SKM-1 (cell line): Measurements from ENCODE around the gene HMCN1.

Experiments used
- DNase-seq: peaks from one replicate; lab custom pipeline; 2025; ENCODE audit not compliant: unreplicated experiment; lab: John Stamatoyannopoulos, UW

HMCN1 gene

GRCh38 chr1:186066411-186066810, 332.2 kb downstream of the HMCN1 start:
- no peak for DNase-seq

DNA sequence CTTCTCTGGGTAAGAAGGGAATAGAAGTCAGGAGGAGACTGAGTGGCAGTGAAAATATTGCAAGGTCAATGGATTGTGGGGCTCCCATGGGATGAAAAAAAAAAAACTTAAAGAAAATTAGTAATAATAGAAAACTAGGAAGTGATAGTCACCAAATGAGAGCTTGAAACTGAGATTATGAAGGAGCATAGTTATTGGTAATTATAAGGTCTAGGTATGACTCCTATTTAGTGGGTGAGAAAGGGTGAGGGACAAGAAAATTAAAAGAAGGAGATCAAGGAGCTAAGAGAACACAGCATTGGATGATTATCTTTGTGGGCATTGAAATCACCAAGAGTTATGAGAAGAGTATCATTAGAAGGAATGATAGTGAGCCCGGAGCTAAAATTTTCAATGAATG, 339.5 kb downstream of the HMCN1 start:
- DNase-seq: no peak

DNA sequence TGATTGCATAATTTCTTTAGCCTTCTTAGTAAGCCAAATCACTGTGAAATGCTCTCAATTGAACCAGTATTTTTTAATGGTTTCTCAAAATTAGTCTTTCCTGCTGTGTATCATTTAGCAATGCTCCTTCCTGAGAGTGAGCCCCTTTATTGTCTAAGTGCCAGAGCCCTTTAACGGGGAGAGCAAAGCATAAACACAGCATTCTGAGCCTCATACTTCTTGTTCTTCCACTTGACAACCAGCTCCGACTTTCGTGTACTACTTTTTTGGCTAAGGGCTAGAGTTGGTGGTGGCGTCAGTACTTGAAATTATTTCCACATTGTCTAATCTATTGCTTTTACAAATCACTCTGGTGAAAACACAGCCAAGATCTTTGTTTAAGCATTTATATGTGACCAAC, 341.8 kb downstream of the HMCN1 start:
- no peak for DNase-seq

- DNase-seq: no peak
Measured at GRCh38 chr1:186078245-186078644, 344.1 kb downstream of the HMCN1 start.

DNA sequence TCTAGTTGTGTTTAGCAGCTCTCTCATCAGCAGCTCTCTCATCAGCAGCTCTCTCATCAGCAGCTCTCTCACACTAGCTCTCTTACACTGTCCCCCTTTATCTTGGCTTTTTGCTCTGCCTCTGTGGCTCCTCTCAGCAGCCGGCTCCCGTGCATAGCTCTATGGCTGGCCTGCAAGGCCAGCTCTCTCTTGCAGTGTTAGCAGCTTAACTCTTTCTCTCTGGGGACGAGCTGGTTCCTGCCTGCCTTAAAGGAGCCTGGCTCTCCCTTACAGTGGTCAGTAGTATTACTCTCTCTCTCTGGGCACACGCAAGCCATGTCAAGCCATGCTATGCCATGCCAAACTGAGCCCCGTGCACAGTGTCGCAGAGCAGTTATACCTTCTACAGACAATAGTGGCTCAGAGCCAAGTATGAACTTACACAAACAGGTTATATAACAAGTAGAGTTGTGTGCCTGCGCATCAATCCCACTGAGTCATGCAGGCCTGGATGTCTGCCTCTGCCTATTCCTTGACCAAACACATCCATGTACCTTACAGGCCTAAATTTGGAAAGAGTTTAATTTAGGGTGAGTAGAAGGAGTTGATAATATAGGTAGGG, 345.0 kb downstream of the HMCN1 start:
- no peak for DNase-seq

DNA sequence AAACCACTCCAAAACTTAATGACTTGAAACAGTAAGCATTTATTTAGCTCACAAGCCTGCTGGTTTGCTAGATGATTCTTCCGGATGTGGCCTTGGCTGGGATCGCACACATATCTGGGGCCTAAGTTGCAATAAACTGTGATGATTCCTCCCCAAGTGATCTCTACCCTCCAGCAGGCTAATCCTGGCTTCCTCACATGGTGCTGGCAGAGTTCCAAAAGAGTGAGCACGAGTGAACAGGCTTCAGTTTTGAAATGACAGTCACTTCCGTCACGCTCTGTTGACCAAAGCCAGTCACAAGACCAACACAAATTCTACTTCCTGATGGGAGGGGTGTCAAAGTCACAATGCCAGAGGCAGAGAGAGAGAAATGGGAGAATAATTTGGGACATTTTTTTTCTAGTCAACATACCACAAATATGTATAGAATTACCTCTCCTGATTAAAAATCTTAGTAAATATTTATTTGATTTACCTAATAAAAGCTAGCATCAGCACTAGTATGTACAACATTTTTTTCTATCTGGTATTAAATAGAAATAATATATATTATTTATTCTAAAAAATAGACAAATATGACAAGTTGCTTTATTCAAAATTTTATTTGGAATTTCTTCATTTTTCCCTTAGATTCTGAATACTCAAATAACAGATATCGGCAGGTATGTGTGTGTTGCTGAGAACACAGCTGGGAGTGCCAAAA, 348.2 kb downstream of the HMCN1 start:
- peak; percentile 41 for DNase-seq

GRCh38 chr1:186086583-186086982, 352.4 kb downstream of the HMCN1 start:
- DNase-seq: no peak

GRCh38 chr1:186089940-186090339, 355.7 kb downstream of the HMCN1 start:
- no peak for DNase-seq

DNA sequence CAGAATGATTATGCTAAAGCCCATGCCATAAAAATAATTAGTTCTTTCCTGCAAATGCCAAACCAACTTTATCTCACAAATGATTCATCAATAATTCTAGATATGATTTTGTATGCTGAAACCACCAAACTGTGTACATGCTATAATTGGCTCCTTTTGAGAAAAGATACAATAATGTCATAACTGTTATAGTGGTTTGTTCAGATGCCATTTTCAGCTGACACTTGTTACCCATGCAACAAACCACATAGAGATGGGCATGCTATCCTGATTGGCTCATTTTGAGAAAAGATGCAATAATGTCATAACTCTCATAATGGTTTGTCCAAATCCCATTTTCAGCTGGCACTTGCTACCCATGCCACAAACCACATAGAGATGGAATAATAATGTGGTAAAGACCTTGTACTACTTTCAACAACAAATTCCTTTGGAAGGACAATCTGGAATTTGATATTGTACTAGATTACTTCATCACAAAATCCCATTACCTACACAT, 357.1 kb downstream of the HMCN1 start:
- DNase-seq: no peak

GRCh38 chr1:186093437-186093836, 359.2 kb downstream of the HMCN1 start:
- DNase-seq: no peak

DNA sequence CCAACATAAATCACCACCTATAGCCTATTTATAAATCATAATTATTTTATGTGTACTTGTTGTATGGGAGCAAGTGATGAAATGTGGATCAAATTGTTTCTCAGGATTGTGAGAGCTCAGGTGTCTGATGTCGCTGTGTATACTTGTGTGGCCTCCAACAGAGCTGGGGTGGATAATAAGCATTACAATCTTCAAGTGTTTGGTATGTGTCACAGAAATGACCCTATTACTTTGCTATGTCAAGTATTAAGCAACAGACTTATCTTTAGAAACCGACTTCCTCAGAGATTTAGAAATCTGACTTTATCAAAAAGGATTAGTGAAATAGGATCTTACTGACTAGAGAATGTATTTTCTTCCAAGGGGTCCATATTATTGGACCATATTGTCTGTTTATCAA, 360.0 kb downstream of the HMCN1 start:
- no peak for DNase-seq

- DNase-seq: no peak
Measured at GRCh38 chr1:186099336-186100104, 365.3 kb downstream of the HMCN1 start.

DNA sequence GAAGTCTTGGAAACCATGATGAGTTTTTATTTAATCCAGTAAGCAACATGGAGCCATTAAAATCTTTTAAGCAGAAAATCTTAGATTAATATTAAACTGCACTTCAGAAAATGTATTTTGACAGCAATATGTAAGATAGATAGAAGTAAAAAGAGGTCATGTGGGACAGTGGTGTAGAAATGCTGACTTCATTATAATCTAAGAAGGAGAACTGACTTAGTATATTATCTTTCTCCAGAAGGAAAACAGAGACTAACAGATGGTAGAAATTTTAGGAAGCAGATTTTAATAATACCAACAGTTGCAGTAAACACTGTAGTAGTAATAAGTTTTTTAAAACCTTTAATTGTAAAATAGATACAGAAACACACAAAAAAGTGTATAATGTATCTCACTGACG, 367.9 kb downstream of the HMCN1 start:
- DNase-seq: no peak

DNA sequence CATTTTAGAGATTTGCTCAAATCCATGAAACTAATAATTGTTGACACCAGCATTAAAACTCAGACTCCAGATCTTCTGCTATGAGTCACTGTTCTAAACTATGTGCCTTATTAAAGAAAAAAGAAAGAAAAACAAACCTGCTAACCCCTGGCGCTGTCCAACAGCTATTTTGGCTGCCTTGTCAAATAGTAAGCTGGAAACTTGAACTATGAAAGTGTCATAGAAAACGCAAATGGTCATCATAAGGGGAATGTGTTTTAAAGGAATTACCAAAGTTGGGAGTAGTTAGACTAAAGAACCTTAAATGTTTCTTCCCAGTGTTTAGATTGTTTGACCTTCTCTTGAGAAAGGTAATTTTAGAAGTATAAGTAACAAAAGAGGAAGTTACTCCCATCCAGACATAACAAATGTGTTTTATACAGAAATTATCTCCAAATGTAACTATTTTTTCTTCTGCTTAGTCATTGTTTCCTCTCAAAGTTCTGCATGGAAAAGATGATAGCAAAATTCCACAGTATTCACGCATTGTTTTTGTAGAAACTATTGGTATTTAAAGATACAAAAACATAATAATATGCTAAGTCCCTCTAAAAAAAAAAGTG, 368.5 kb downstream of the HMCN1 start:
- DNase-seq: no peak

GRCh38 chr1:186104459-186104858, 370.3 kb downstream of the HMCN1 start:
- no peak for DNase-seq

DNA sequence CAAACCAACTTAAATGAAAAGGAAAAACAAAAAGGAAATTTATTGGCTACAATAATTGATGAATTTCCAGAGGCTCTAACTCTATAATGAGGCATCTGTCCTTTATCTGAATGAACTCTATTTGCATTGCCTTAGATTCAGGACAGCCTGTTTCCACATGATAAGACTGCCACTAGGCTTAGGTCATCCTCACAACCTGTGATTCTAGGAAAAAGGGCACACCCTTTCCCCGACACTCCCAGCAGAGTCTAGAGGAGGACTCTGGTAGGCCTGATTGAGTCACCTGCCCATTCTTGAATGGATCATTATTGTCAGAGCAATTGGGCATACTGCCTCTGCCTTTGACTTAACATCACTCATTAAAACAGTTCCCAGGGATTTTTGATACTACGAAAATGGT, 378.1 kb downstream of the HMCN1 start:
- DNase-seq: no peak

GRCh38 chr1:186113461-186113860, 379.3 kb downstream of the HMCN1 start:
- DNase-seq: no peak

DNA sequence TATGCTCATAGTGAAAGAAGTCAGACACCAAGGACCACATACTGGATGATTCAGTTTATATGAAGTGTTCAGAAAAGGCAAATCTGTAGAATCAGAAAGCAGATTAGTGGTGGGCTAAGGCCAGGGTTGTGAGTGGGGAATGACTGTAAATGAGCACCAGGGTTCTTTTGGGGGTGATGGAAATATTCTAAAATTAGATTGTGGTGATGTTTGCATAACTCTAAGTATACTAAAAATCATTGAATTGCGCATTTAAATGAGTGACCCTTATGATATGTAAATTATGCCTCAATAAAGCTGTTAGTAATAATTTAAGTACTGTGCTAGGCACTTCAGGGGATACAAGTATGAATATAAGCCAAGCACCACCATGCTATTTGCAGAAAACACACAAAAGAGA, 384.5 kb downstream of the HMCN1 start:
- no peak for DNase-seq

DNA sequence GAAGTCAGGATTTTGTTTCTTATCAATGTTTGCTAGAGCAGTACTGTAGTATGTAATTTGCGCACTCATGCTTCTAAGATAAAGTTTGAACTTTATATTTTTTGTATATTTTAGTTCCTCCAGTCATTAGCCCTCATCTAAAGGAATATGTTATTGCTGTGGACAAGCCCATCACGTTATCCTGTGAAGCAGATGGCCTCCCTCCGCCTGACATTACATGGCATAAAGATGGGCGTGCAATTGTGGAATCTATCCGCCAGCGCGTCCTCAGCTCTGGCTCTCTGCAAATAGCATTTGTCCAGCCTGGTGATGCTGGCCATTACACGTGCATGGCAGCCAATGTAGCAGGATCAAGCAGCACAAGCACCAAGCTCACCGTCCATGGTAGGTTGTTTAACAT, 388.6 kb downstream of the HMCN1 start:
- DNase-seq: no peak

DNA sequence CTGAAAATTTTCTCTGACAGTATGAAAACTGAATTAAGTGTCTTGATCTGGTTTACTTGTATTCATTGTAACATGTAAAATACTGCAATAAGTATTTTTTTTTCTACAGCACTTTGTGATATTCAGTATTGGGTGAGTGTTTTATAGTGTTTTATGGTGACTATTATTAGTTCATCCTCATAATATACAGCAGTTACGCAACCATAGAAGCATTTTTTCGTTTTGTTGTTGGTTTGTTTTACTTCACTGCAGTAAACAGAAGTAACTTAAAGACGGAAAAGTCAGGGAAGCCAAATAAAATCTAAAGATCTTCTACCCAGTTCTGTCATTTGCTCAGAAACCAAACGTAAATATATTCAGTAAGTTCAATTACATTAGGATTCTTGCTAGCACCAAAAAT, 390.8 kb downstream of the HMCN1 start:
- no peak for DNase-seq

DNA sequence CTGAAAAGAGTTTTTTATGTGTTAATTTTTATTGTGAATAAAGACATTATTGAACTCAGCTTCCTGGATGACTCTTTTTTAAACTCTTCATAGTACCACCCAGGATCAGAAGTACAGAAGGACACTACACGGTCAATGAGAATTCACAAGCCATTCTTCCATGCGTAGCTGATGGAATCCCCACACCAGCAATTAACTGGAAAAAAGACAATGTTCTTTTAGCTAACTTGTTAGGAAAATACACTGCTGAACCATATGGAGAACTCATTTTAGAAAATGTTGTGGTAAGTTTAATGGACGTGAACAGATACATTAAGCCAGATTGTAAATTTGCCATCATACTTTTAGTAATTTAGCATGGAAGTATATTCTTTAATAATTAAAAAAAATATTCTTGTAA, 391.3 kb downstream of the HMCN1 start:
- DNase-seq: no peak

- DNase-seq: no peak
Measured at GRCh38 chr1:186129758-186130157, 395.6 kb downstream of the HMCN1 start.
